GM12878 (cell line): Measurements from ENCODE around the gene CDK16. TPM values are rescaled to one million over a fixed set of nuclear protein-coding genes. Genes with fewer than 3 reads are reported as not detected.

Experiments
- ATAC-seq: fragments of 200-7000 bp; cut with Tn5 transposase; 3 replicates; pipeline ENCODE4 v1.9.1; 2020; ENCODE audit warnings: mild to moderate bottlenecking, moderate library complexity
- BruUV-seq: library from RNA; stranded (reverse); fragments of 400-500 nt; replicated peaks from 2 replicates; lab custom pipeline; 2021; lab: Mats Ljungman, UMichigan
- CTCF ChIA-PET: fragments of 300-600 bp; sonication (Branson Sonifier 250); formaldehyde crosslinking; extraction: SDS; loops from one replicate; lab custom pipeline; 2021; ENCODE audit warnings: inconsistent platforms; lab: Yijun Ruan, JAX
- POLR2A ChIA-PET: fragments of 350-600 bp; formaldehyde crosslinking; extraction: SDS; loops from one replicate; lab custom pipeline; 2021; ENCODE audit warnings: inconsistent platforms; lab: Charles Lee
- RAD21 ChIA-PET: fragments of 300-600 bp; sonication (Branson Sonifier 250); formaldehyde crosslinking; loops from one replicate; lab custom pipeline; 2023; ENCODE audit warnings: antibody characterized with exemption; ENCODE audit not compliant: unreplicated experiment; lab: Charles Lee
- SMC1A ChIA-PET: fragments of 300-600 bp; sonication (Branson Sonifier 250); formaldehyde crosslinking; loops from one replicate; lab custom pipeline; 2023; ENCODE audit not compliant: unreplicated experiment, uncharacterized antibody; lab: Charles Lee
- DNase-seq: peaks from one replicate; pipeline ENCODE4 v3.0.0-alpha.2; 2011; ENCODE audit warnings: low read depth, low spot score
- FAIRE-seq: peaks from 3 replicates; lab custom pipeline; 2011; peaks lifted over from hg19 to GRCh38; lab: Jason Lieb, UNC
- H2AFZ ChIP-seq: 2 replicates; pipeline ENCODE4 v1.6.0; 2011; ENCODE audit warnings: low read depth, low read length, control low read depth; ENCODE audit not compliant: control insufficient read depth
- H3K27ac ChIP-seq: 2 replicates; pipeline ENCODE4 v1.5.1; 2011; ENCODE audit warnings: control low read depth; ENCODE audit not compliant: control insufficient read depth, insufficient read depth
- H3K27me3 ChIP-seq, 2 experiments: replicated peaks in 1 of 2; 2 replicates each; pipeline versions ENCODE4 v1.6.0 to v1.6.1; 2011; ENCODE audit warnings: low read length in 1 of 2; ENCODE audit not compliant: control insufficient read depth in 2 of 2, insufficient read depth in 2 of 2
- H3K36me3 ChIP-seq, 2 experiments: 2 replicates each; pipeline ENCODE4 v1.5.1; 2011; ENCODE audit warnings: low read length in 1 of 2; ENCODE audit not compliant: control insufficient read depth in 2 of 2, insufficient read depth in 2 of 2
- H3K4me1 ChIP-seq: 2 replicates; pipeline ENCODE4 v1.6.1; 2011; ENCODE audit warnings: mild to moderate bottlenecking, low read length, moderate library complexity, mixed read lengths; ENCODE audit not compliant: control insufficient read depth, insufficient read depth
- H3K4me2 ChIP-seq: 2 replicates; pipeline ENCODE4 v1.6.0; 2011; ENCODE audit warnings: control low read depth; ENCODE audit not compliant: control insufficient read depth, insufficient read depth
- H3K4me3 ChIP-seq: fragments of 200-600 bp; sonication (generic); 2 replicates; pipeline ENCODE4 v1.5.1; 2016
- H3K79me2 ChIP-seq: 2 replicates; pipeline ENCODE4 v1.6.0; 2011; ENCODE audit warnings: low read length; ENCODE audit not compliant: control insufficient read depth, insufficient read depth
- H3K9ac ChIP-seq: 2 replicates; pipeline ENCODE4 v1.8.0; 2011; ENCODE audit warnings: low read length, control low read depth, mixed read lengths; ENCODE audit not compliant: control insufficient read depth, insufficient read depth
- H3K9me3 ChIP-seq: replicated peaks from 3 replicates; pipeline ENCODE4 v1.5.1; 2011; ENCODE audit warnings: mild to moderate bottlenecking, low read length; ENCODE audit not compliant: control insufficient read depth, insufficient read depth
- H4K20me1 ChIP-seq: 2 replicates; pipeline ENCODE4 v1.6.0; 2011; ENCODE audit not compliant: control insufficient read depth, insufficient read depth
- CHD2 ChIP-seq: IDR thresholded peaks from 2 replicates; pipeline ENCODE4 v1.6.1; 2011; ENCODE audit warnings: low read depth, low read length, improper control_type of control experiment, borderline replicate concordance
- MTA2 ChIP-seq: fragments of 450-650 bp; IDR thresholded peaks from 2 replicates; pipeline ENCODE4 v1.6.1; 2016; ENCODE audit warnings: low read depth, mild to moderate bottlenecking, moderate library complexity
- POLR2A ChIP-seq: IDR thresholded peaks from 2 replicates; pipeline ENCODE4 v1.6.1; 2011; ENCODE audit warnings: low read depth, mild to moderate bottlenecking, low read length
- RAD51 ChIP-seq: fragments of 450-650 bp; IDR thresholded peaks from 2 replicates; pipeline ENCODE4 v1.6.1; 2016; ENCODE audit warnings: moderate library complexity, mild to moderate bottlenecking, inconsistent platforms
- SUPT20H ChIP-seq: IDR thresholded peaks from 2 replicates; pipeline ENCODE4 v1.6.1; 2011; ENCODE audit warnings: low read depth, mild to moderate bottlenecking, low read length, moderate library complexity, borderline replicate concordance; ENCODE audit not compliant: control insufficient read depth
- WRNIP1 ChIP-seq: IDR thresholded peaks from 2 replicates; pipeline ENCODE4 v1.6.1; 2011; ENCODE audit warnings: low read depth, low read length, improper control_type of control experiment, borderline replicate concordance
- WGBS: methylation state at CpG from one replicate; pipeline ENCODE4 v1.1.6; 2016; ENCODE audit warnings: low lambda C conversion rate; ENCODE audit not compliant: insufficient replicate concordance, insufficient coverage; ENCODE audit errors: missing lambda C conversion rate; 5-methylcytosine and 5-hydroxymethylcytosine counted together
- in situ Hi-C: fragments of 300-500 bp; cut with MboI; formaldehyde crosslinking; loops from 9 replicates; pipeline ENCODE4 v1.14.3; 2018; ENCODE audit warnings: mixed read lengths
- intact Hi-C: fragments of 100-400 bp; cut with micrococcal nuclease; formaldehyde crosslinking; loops from one replicate; pipeline ENCODE4 v1.14.2; 2022; ENCODE audit not compliant: unreplicated experiment
- polyA plus RNA-seq, 11 experiments: library from polyadenylated mRNA; depleted of rRNA in 4 of 11; unstranded in 6 of 11; stranded (reverse) in 5 of 11; fragments of >200 nt; fragmentation: Nextera tagmentation in 4 of 11; fragmentation: Illumina TruSeq in 1 of 11; extraction: Ambion mirVana in 4 of 11; extraction: Trizol in 1 of 11; gene quantifications; 1 replicate in 1 of 11; 2 replicates in 10 of 11; pipeline versions ENCODE4 v1.2.1 to v1.2.3, GENCODE V29; 2011 to 2016; ENCODE audit warnings: inconsistent platforms in 2 of 11, missing spikeins in 2 of 11, low read depth in 1 of 11
- total RNA-seq, 4 experiments: library from RNA; depleted of rRNA in 3 of 4; stranded (reverse); fragments of >200 nt in 3 of 4; fragmentation: Illumina TruSeq in 1 of 4; extraction: Trizol in 1 of 4; gene quantifications; 2 replicates each; pipeline versions ENCODE4 v1.2.1 to v1.2.3, GENCODE V29; 2013 to 2021
- TF ChIP-seq, protein P1 (sequence below): IDR thresholded peaks from 2 replicates; pipeline ENCODE4 v1.6.1; 2011; ENCODE audit warnings: mild to moderate bottlenecking, low read depth, low read length, moderate library complexity; ENCODE audit not compliant: insufficient replicate concordance
- TF ChIP-seq, protein P2 (sequence below): fragments of 450-650 bp; IDR thresholded peaks from 2 replicates; pipeline ENCODE4 v1.6.1; 2016; ENCODE audit warnings: mild to moderate bottlenecking, moderate library complexity, borderline replicate concordance

CDK16 gene
- total and polyA plus RNA-seq, 10 of the 15 experiments (the other 5 are each of a cell fraction or from before 2014, with no cell fraction given) = 2.4 to 75.1 (median 48.2) TPM

DNA sequence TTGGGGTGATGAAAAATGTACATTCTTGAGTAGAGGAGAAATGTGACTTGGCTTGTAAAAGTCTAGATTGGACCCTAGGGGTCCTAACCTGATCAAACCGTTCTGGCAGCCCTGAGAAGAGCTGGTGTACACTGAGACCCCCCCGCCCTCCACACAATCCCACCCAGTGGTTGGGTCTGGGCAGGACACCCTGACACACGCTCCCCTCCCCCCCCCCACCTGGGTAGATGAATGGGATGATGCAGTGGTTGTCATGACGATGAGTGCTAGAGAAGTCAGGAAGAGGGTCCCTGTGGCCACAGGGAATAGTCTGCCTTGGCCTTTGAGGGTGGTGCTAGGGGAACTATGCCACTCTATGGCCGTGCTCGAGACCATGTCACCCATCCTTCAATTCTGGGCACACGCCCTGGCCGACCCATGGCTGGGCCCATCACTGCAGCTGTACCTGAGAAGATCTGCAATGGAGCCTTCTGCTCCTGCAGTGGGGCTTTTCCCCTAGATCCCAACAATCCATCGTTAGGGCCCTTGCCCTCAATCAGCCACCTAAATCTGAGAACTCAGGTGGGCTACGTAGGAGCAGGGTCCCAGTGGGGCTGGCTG is 4.4 kb downstream of the CDK16 start (continued):
- TF ChIP-seq, protein P1, sequence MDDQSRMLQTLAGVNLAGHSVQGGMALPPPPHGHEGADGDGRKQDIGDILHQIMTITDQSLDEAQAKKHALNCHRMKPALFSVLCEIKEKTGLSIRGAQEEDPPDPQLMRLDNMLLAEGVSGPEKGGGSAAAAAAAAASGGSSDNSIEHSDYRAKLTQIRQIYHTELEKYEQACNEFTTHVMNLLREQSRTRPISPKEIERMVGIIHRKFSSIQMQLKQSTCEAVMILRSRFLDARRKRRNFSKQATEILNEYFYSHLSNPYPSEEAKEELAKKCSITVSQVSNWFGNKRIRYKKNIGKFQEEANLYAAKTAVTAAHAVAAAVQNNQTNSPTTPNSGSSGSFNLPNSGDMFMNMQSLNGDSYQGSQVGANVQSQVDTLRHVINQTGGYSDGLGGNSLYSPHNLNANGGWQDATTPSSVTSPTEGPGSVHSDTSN = no peak
- no peak for TF ChIP-seq MTA2

DNA sequence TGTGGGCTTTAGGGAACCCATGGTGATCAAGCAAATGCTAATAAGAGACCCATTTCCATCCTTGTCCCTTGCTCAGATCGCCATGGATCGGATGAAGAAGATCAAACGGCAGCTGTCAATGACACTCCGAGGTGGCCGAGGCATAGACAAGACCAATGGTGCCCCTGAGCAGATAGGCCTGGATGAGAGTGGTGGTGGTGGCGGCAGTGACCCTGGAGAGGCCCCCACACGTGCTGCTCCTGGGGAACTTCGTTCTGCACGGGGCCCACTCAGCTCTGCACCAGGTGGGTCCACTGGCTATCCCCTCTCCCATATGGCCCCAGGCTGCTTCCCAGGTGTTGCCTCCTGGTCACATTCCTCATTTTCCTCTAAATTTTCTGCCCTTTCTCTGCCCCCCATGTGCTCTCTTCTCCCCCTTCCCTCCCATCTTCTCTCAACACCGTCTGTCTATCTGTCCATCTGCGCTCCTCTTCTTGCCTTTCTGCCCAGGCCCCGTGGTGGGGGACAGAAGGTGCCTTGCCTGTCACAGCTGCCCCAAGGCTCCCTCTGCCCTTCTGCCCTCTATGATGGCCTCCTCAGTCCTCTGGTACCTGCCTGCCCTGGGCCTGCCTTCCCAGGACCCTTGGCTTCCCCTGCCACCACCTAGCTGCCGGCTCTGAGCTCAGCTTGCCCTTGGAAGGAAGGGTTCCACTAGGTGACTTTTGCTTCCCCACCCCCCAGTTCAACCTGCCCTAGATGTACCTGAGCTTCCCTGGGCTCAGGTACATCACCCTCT is 5.2 kb downstream of the CDK16 start:
- no peaks in the 10 kb centered on the region for H3K27me3 ChIP-seq
- peaks cover 8% of the 10 kb centered on the region; the same call in 1 of the 2 replicates for H3K4me1 ChIP-seq
- SMC1A ChIA-PET = no interaction called here
- H3K9me3 ChIP-seq = no peaks in the 10 kb centered on the region
- DNase-seq (no peak), ATAC-seq (no peak), FAIRE-seq (no peak)
- POLR2A ChIA-PET = interaction anchor here (0.6 kb wide), 1 partner anchor 79 kb away, joined by 3 read pairs; the partner anchor contains the start of gene NDUFB11
- BruUV-seq = no TSS peak
- H3K4me3 ChIP-seq = no peak overlapping the region
- H3K36me3 ChIP-seq = peaks cover 27 to 29% of the 10 kb centered on the region in 2 experiments; a peak in 3 of 4 replicates
- H3K27ac ChIP-seq = no peak overlapping the region
- peaks cover 18% of the 10 kb centered on the region for H4K20me1 ChIP-seq
- intact Hi-C loops = no loop called here
- H3K9ac ChIP-seq = no peak overlapping the region
- WGBS = 95% methylated on average over 13 of the region's 13 CpGs
- H3K79me2 ChIP-seq = peaks cover 37% of the 10 kb centered on the region
- in situ Hi-C loops = loop anchor here (25.0 kb wide), 1 partner anchor 1714 kb away; no protein-coding TSS in a partner anchor
- no peak overlapping the region for H2AFZ ChIP-seq
- RAD21 ChIA-PET = no interaction called here
- CTCF ChIA-PET = no interaction called here
- no peak overlapping the region for H3K4me2 ChIP-seq
- TF ChIP-seq POLR2A (0 out of 2 replicates have a peak, but pooled peaks have one; percentile 13), MTA2 (no peak), SUPT20H (no peak), RAD51 (no peak), CHD2 (no peak), WRNIP1 (no peak)
- TF ChIP-seq, protein P2, sequence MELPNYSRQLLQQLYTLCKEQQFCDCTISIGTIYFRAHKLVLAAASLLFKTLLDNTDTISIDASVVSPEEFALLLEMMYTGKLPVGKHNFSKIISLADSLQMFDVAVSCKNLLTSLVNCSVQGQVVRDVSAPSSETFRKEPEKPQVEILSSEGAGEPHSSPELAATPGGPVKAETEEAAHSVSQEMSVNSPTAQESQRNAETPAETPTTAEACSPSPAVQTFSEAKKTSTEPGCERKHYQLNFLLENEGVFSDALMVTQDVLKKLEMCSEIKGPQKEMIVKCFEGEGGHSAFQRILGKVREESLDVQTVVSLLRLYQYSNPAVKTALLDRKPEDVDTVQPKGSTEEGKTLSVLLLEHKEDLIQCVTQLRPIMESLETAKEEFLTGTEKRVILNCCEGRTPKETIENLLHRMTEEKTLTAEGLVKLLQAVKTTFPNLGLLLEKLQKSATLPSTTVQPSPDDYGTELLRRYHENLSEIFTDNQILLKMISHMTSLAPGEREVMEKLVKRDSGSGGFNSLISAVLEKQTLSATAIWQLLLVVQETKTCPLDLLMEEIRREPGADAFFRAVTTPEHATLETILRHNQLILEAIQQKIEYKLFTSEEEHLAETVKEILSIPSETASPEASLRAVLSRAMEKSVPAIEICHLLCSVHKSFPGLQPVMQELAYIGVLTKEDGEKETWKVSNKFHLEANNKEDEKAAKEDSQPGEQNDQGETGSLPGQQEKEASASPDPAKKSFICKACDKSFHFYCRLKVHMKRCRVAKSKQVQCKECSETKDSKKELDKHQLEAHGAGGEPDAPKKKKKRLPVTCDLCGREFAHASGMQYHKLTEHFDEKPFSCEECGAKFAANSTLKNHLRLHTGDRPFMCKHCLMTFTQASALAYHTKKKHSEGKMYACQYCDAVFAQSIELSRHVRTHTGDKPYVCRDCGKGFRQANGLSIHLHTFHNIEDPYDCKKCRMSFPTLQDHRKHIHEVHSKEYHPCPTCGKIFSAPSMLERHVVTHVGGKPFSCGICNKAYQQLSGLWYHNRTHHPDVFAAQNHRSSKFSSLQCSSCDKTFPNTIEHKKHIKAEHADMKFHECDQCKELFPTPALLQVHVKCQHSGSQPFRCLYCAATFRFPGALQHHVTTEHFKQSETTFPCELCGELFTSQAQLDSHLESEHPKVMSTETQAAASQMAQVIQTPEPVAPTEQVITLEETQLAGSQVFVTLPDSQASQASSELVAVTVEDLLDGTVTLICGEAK = no peak
